Loucy (cell line): ENCODE results near the gene CAMTA1.
"Not testable (repeated sequence)": the region's sequence is repeated elsewhere in the genome, so short reads cannot be mapped to it uniquely, and the experiment has no call there.

Experiments used
- H2AFZ ChIP-seq: fragments of 200-600 bp; sonication (generic); 2 replicates; pipeline ENCODE4 v1.6.0; 2016; ENCODE audit warnings: antibody characterized with exemption, mild to moderate bottlenecking, low read length, moderate library complexity
- H3F3A ChIP-seq: fragments of 200-600 bp; 2 replicates; pipeline ENCODE4 v1.6.0; 2016; ENCODE audit warnings: antibody characterized with exemption, low read depth, mild to moderate bottlenecking
- H3K27me3 ChIP-seq: fragments of 200-600 bp; sonication (generic); 2 replicates; pipeline ENCODE4 v1.6.1; 2014; ENCODE audit warnings: low read length, mild to moderate bottlenecking; ENCODE audit not compliant: insufficient read depth, poor library complexity, severe bottlenecking
- H3K36me3 ChIP-seq: fragments of 200-600 bp; sonication (generic); 2 replicates; pipeline ENCODE4 v1.6.1; 2016; ENCODE audit warnings: low read length; ENCODE audit not compliant: insufficient read depth
- H3K4me1 ChIP-seq: fragments of 200-600 bp; sonication (generic); 2 replicates; pipeline ENCODE4 v1.5.1; 2014; ENCODE audit warnings: low read length, mild to moderate bottlenecking; ENCODE audit not compliant: insufficient read depth, poor library complexity, severe bottlenecking
- H3K4me2 ChIP-seq: fragments of 200-600 bp; sonication (generic); 2 replicates; pipeline ENCODE4 v1.6.0; 2014; ENCODE audit warnings: antibody characterized with exemption, low read length, low read depth, mild to moderate bottlenecking; ENCODE audit not compliant: poor library complexity, severe bottlenecking
- H3K4me3 ChIP-seq: fragments of 200-600 bp; sonication (generic); 2 replicates; pipeline ENCODE4 v1.5.1; 2014; ENCODE audit warnings: low read length, mild to moderate bottlenecking, mixed read lengths; ENCODE audit not compliant: poor library complexity, severe bottlenecking
- H3K79me2 ChIP-seq: fragments of 200-600 bp; sonication (generic); 2 replicates; pipeline ENCODE4 v1.6.1; 2014; ENCODE audit warnings: low read length; ENCODE audit not compliant: insufficient read depth
- H3K9ac ChIP-seq: fragments of 200-600 bp; sonication (generic); 2 replicates; pipeline ENCODE4 v1.6.0; 2014; ENCODE audit warnings: mild to moderate bottlenecking, low read depth, low read length, moderate library complexity; ENCODE audit not compliant: poor library complexity, severe bottlenecking
- H3K9me2 ChIP-seq: fragments of 200-600 bp; sonication (generic); replicated peaks from 2 replicates; pipeline ENCODE4 v1.6.1; 2016; ENCODE audit warnings: low read depth, low read length, mixed read lengths
- H3K9me3 ChIP-seq: fragments of 200-600 bp; sonication (generic); 2 replicates; pipeline ENCODE4 v1.6.1; 2014; ENCODE audit warnings: mild to moderate bottlenecking, antibody characterized with exemption, low read length, low read depth; ENCODE audit not compliant: insufficient read depth
- H4K20me1 ChIP-seq: fragments of 200-600 bp; sonication (generic); 2 replicates; pipeline ENCODE4 v1.6.0; 2014; ENCODE audit warnings: antibody characterized with exemption, low read length, mild to moderate bottlenecking; ENCODE audit not compliant: insufficient read depth, poor library complexity, severe bottlenecking
- EZH2phosphoT487 ChIP-seq: fragments of 200-600 bp; IDR thresholded peaks from 2 replicates; pipeline ENCODE4 v1.6.1; 2018; ENCODE audit warnings: antibody characterized with exemption, mild to moderate bottlenecking, moderate library complexity, borderline replicate concordance
- TF ChIP-seq, protein P1 (sequence below): fragments of 200-600 bp; sonication (generic); conservative IDR thresholded peaks from 2 replicates; pipeline ENCODE4 v1.5.1; 2014; ENCODE audit warnings: mild to moderate bottlenecking, antibody characterized with exemption, low read length

CAMTA1 gene

DNA sequence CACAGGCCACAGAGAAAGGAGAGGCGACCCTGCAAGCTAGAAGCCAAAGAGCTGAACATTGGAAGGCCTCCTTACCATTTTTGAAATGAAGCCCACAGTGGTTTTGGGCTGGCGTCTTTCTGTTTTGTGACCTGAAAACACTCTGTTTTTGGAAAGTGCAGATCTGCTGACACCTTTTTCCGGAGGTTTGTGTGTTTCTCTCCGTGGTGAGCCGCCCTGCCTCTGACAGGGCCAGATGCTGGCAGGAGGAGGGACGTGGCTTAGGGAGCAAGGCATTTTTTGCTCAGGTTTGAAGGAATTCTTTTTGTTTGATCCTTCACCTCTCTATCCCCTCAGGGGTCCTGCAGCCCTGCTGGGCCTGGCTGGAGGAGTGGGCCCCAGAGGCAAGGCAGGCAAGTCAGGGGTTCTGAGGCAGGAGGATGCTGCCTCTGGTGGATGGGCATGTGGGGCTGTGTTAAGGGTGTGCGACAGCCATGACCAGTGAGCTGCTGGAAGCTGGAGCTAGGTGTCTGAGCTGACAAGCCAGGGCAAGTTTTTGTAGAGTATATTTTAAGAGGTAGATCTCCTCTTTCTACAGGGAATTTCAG is 133.8 kb downstream of the CAMTA1 start:
- TF ChIP-seq, protein P1, sequence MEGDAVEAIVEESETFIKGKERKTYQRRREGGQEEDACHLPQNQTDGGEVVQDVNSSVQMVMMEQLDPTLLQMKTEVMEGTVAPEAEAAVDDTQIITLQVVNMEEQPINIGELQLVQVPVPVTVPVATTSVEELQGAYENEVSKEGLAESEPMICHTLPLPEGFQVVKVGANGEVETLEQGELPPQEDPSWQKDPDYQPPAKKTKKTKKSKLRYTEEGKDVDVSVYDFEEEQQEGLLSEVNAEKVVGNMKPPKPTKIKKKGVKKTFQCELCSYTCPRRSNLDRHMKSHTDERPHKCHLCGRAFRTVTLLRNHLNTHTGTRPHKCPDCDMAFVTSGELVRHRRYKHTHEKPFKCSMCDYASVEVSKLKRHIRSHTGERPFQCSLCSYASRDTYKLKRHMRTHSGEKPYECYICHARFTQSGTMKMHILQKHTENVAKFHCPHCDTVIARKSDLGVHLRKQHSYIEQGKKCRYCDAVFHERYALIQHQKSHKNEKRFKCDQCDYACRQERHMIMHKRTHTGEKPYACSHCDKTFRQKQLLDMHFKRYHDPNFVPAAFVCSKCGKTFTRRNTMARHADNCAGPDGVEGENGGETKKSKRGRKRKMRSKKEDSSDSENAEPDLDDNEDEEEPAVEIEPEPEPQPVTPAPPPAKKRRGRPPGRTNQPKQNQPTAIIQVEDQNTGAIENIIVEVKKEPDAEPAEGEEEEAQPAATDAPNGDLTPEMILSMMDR: no peak
- no peak for TF ChIP-seq EZH2phosphoT487

DNA sequence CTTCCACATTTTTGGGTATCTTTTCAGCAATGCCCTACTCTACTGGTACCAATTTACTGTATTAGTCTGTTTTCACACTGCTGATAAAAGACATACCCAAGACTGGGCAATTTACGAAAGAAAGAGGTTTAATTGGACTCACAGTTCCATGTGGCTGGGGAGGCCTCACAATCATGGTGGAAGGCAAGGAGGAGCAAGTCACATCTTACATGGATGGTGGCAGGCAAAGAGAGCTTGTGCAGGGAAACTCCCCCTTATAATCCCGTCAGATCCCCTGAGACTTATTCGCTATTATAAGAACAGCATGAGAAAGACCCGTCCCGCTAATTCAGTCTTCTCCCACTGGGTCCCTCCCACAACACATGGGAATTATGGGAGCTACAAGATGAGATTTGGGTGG is 136.3 kb downstream of the CAMTA1 start:
- H3F3A ChIP-seq, H3K9me2 ChIP-seq, H3K27me3 ChIP-seq, H2AFZ ChIP-seq, H3K4me3 ChIP-seq, H3K79me2 ChIP-seq, H3K9me3 ChIP-seq, H3K36me3 ChIP-seq, H3K9ac ChIP-seq, H4K20me1 ChIP-seq, H3K4me2 ChIP-seq, H3K4me1 ChIP-seq: not testable (repeated sequence)

More for the DNA sequence above, 133.8 kb downstream of the CAMTA1 start:
- Histone ChIP-seq H3K4me2 (no peak overlapping the region), H4K20me1 (no peaks in the 10 kb centered on the region), H3K4me1 (no peaks in the 10 kb centered on the region), H3K36me3 (no peaks in the 10 kb centered on the region), H3F3A (no peaks in the 10 kb centered on the region), H3K9me3 (0 out of 2 replicates have a peak, but pooled peaks cover 3% of the 10 kb centered on the region), H2AFZ (no peak overlapping the region), H3K4me3 (no peak overlapping the region), H3K9me2 (no peaks in the 10 kb centered on the region), H3K79me2 (no peaks in the 10 kb centered on the region), H3K27me3 (no peaks in the 10 kb centered on the region), H3K9ac (no peak overlapping the region)

DNA sequence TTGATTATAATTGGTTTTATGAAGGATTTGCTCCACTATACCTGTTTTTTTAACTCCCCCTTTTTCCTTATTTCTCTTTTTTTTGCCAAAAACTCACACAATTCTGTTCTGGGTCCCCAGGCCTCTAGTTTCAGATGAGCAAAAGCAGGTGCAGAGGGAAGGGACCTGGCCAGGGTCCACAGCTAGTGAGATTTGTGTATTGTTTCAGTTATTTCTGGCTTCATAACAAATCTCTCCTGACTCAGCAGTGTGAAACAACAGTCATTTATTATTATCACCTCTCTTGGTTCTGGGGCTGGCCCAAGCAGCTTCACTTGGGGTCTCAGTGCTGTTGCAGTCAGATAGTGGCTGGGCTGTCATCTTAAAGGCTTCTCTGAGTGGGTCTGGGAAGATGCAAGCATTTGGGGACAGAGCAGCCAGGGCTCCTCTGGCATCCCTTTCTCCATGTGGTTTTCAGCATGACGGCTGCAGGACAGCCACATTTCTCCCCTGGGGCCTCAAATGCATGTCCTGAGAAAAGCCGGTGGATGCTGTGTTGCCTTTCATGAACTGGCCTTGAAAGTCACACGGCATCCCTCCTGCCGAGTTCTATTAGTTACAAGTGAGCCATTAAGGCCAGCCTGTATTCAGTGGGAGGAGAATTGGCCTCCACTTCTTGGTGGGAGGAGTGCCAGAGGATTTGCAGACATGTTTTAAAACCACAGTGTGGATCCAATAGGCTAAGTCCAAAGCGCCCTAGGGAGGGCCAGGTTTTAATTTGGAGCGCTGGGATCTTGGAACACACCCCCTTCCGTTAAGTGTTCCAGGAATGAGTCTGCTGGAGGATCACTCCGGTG is 137.1 kb downstream of the CAMTA1 start:
- H3K9ac ChIP-seq: no peak overlapping the region
- H3K4me2 ChIP-seq: no peak overlapping the region
- no peaks in the 10 kb centered on the region for H3K36me3 ChIP-seq
- no peak overlapping the region for H3K4me3 ChIP-seq
- H3K27me3 ChIP-seq: no peaks in the 10 kb centered on the region
- H3K4me1 ChIP-seq: no peaks in the 10 kb centered on the region
- H3K9me3 ChIP-seq: 0 out of 2 replicates have a peak, but pooled peaks cover 3% of the 10 kb centered on the region
- no peaks in the 10 kb centered on the region for H3K79me2 ChIP-seq
- no peak overlapping the region for H2AFZ ChIP-seq
- TF ChIP-seq EZH2phosphoT487: no peak
- TF ChIP-seq, protein P1: no peak
- H3F3A ChIP-seq: no peaks in the 10 kb centered on the region
- H4K20me1 ChIP-seq: no peaks in the 10 kb centered on the region
- H3K9me2 ChIP-seq: no peaks in the 10 kb centered on the region

DNA sequence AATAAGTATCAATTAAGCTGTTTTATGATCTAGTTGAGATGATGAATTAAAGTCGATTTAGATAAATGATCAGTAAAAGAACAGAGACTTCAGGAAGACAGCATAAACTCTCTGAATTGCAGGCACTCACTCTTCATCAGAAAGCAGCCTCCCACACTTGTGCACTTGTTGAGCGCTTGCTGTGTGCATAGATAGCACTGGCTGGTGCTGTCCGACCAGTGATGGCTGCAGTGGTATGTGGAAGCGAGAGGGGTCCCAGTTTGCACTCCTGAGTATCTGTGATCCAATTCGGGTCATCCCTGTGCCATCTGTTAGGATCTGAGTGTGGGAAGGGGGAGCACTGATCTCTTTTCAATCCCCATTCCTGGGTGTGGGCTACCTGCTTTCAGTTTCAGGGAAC is 137.8 kb downstream of the CAMTA1 start:
- H3K9me3 ChIP-seq: 0 out of 2 replicates have a peak, but pooled peaks cover 3% of the 10 kb centered on the region
- TF ChIP-seq, protein P1: no peak
- TF ChIP-seq EZH2phosphoT487: no peak
- no peaks in the 10 kb centered on the region for H4K20me1 ChIP-seq
- no peak overlapping the region for H3K9ac ChIP-seq
- H3F3A ChIP-seq: no peaks in the 10 kb centered on the region
- no peaks in the 10 kb centered on the region for H3K27me3 ChIP-seq
- H3K36me3 ChIP-seq: no peaks in the 10 kb centered on the region
- no peak overlapping the region for H3K4me3 ChIP-seq
- H2AFZ ChIP-seq: no peak overlapping the region
- H3K79me2 ChIP-seq: no peaks in the 10 kb centered on the region
- no peaks in the 10 kb centered on the region for H3K9me2 ChIP-seq
- no peak overlapping the region for H3K4me2 ChIP-seq
- H3K4me1 ChIP-seq: no peaks in the 10 kb centered on the region
